Caco-2 (cell line): Measurements from ENCODE around the gene INPP5J. TPM values are rescaled to one million over a fixed set of nuclear protein-coding genes. Genes with fewer than 3 reads are reported as not detected.

Source experiments
- BruUV-seq: library from RNA; stranded (reverse); fragments of 400-500 nt; replicated peaks from 2 replicates; lab custom pipeline; 2021; lab: Mats Ljungman, UMichigan
- CTCF ChIA-PET: fragments of 300-600 bp; sonication (Branson Sonifier 250); formaldehyde crosslinking; loops from one replicate; lab custom pipeline; 2022; ENCODE audit warnings: antibody characterized with exemption; lab: Charles Lee
- POLR2A ChIA-PET: fragments of 300-600 bp; sonication (Branson Sonifier 250); formaldehyde crosslinking; loops from one replicate; lab custom pipeline; 2022; ENCODE audit warnings: antibody characterized with exemption; lab: Charles Lee
- DNase-seq, 2 experiments: peaks; one replicate each; pipeline versions ENCODE4 v3.0.0 to v3.0.0-alpha.2; 2020 to 2022
- H3K27me3 ChIP-seq: replicated peaks from 2 replicates; pipeline ENCODE4 v1.6.0; 2011; ENCODE audit warnings: low read length; ENCODE audit not compliant: control insufficient read depth, insufficient read depth
- H3K36me3 ChIP-seq: 2 replicates; pipeline ENCODE4 v1.5.1; 2011; ENCODE audit warnings: low read length; ENCODE audit not compliant: control insufficient read depth, insufficient read depth
- H3K4me1 ChIP-seq: fragments of 250-450 bp; sonication (Bioruptor Pico); 2 replicates; pipeline ENCODE4 v1.5.1; 2020; ENCODE audit warnings: mild to moderate bottlenecking
- H3K4me3 ChIP-seq: 2 replicates; pipeline ENCODE4 v1.5.1; 2011; ENCODE audit warnings: low read depth, mild to moderate bottlenecking, control low read depth, low read length
- H3K9me3 ChIP-seq: fragments of 250-450 bp; sonication (Bioruptor Pico); 2 replicates; pipeline ENCODE4 v1.5.1; 2020; ENCODE audit warnings: mild to moderate bottlenecking, moderate library complexity
- H3K27ac Mint-ChIP-seq: one replicate; pipeline ENCODE4 v1.8.0; 2022; ENCODE audit warnings: mixed read lengths; ENCODE audit not compliant: unreplicated experiment
- H3K27me3 Mint-ChIP-seq: one replicate; pipeline ENCODE4 v1.8.0; 2022; ENCODE audit warnings: mixed read lengths; ENCODE audit not compliant: insufficient read depth, unreplicated experiment
- H3K36me3 Mint-ChIP-seq: one replicate; pipeline ENCODE4 v1.8.0; 2022; ENCODE audit warnings: mild to moderate bottlenecking, mixed read lengths; ENCODE audit not compliant: insufficient read depth, unreplicated experiment
- H3K4me1 Mint-ChIP-seq: one replicate; pipeline ENCODE4 v1.8.0; 2022; ENCODE audit warnings: low read depth, mixed read lengths; ENCODE audit not compliant: unreplicated experiment
- H3K4me3 Mint-ChIP-seq: one replicate; pipeline ENCODE4 v1.8.0; 2022; ENCODE audit warnings: mild to moderate bottlenecking, moderate library complexity, mixed read lengths; ENCODE audit not compliant: unreplicated experiment
- H3K9me3 Mint-ChIP-seq: one replicate; pipeline ENCODE4 v1.8.0; 2022; ENCODE audit warnings: mixed read lengths; ENCODE audit not compliant: unreplicated experiment
- intact Hi-C: fragments of 100-400 bp; cut with micrococcal nuclease; formaldehyde crosslinking; loops from one replicate; pipeline ENCODE4 v1.10.0; 2022; ENCODE audit not compliant: unreplicated experiment
- total RNA-seq: library from RNA; stranded (reverse); gene quantifications from 2 replicates; pipeline ENCODE4 v1.2.3, GENCODE V29; 2022
- TF ChIP-seq, protein P1 (sequence below), 2 experiments: fragments of 200-600 bp in 1 of 2; IDR thresholded peaks; 1 replicate in 1 of 2; 2 replicates in 1 of 2; pipeline versions ENCODE4 v1.5.1 to v1.8.0; 2011 to 2022; ENCODE audit warnings: antibody characterized with exemption in 1 of 2, control low read depth in 1 of 2, inconsistent platforms in 1 of 2, low read depth in 1 of 2, low read length in 1 of 2, mild to moderate bottlenecking in 1 of 2, moderate library complexity in 1 of 2; ENCODE audit not compliant: insufficient read depth in 1 of 2, severe bottlenecking in 1 of 2, unreplicated experiment in 1 of 2

Gene INPP5J
- total RNA-seq, 1 experiment from 2014 or later, result 6.8 TPM

DNA sequence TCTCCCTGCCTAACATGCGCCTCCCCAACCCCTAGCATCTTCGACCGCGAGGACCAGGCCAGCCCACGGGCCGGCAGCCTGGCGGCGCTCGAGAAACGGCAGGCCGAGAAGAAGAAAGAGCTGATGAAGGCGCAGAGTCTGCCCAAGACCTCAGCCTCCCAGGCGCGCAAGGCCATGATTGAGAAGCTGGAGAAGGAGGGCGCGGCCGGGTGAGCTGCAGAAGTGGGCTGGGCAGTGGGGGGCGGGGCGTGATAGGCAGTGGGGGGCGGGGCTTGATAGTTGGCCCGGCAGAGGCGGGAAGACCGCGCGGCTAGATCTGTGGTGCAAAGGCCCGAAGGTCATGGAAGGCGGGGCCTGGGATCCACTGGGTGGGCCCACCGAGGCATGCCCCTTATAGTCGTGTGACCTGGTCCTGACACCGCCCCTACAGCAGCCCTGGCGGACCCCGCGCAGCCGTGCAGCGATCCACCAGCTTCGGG, 24.1 kb upstream of the INPP5J start:
- H3K4me1 Mint-ChIP-seq, result no peaks in the 10 kb centered on the region
- Histone ChIP-seq H3K9me3 (no peaks in the 10 kb centered on the region), H3K27me3 (no peaks in the 10 kb centered on the region), H3K4me1 (no peaks in the 10 kb centered on the region), H3K36me3 (no peaks in the 10 kb centered on the region; the same call in none of the 2 replicates), H3K4me3 (no peak overlapping the region)
- no peak overlapping the region for H3K27ac Mint-ChIP-seq
- ChIA-PET CTCF (interaction anchor here (0.7 kb wide), 1 partner anchor 132 kb away, joined by 3 read pairs; no protein-coding TSS in a partner anchor), POLR2A (no interaction called here)
- TF ChIP-seq, protein P1, sequence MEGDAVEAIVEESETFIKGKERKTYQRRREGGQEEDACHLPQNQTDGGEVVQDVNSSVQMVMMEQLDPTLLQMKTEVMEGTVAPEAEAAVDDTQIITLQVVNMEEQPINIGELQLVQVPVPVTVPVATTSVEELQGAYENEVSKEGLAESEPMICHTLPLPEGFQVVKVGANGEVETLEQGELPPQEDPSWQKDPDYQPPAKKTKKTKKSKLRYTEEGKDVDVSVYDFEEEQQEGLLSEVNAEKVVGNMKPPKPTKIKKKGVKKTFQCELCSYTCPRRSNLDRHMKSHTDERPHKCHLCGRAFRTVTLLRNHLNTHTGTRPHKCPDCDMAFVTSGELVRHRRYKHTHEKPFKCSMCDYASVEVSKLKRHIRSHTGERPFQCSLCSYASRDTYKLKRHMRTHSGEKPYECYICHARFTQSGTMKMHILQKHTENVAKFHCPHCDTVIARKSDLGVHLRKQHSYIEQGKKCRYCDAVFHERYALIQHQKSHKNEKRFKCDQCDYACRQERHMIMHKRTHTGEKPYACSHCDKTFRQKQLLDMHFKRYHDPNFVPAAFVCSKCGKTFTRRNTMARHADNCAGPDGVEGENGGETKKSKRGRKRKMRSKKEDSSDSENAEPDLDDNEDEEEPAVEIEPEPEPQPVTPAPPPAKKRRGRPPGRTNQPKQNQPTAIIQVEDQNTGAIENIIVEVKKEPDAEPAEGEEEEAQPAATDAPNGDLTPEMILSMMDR (IDR thresholded peaks at IDR 0.05; ENCODE audit: insufficient read depth in 1 of 2, low read depth in 1 of 2, low read length in 1 of 2, severe bottlenecking in 1 of 2, unreplicated experiment in 1 of 2), result no peak
- peaks cover 13% of the 10 kb centered on the region for H3K36me3 Mint-ChIP-seq
- H3K4me3 Mint-ChIP-seq, result no peak overlapping the region
- no peaks in the 10 kb centered on the region for H3K27me3 Mint-ChIP-seq
- no peaks in the 10 kb centered on the region for H3K9me3 Mint-ChIP-seq
- no peak for DNase-seq
- intact Hi-C loops, result no loop called here
- no TSS peak for BruUV-seq

DNA sequence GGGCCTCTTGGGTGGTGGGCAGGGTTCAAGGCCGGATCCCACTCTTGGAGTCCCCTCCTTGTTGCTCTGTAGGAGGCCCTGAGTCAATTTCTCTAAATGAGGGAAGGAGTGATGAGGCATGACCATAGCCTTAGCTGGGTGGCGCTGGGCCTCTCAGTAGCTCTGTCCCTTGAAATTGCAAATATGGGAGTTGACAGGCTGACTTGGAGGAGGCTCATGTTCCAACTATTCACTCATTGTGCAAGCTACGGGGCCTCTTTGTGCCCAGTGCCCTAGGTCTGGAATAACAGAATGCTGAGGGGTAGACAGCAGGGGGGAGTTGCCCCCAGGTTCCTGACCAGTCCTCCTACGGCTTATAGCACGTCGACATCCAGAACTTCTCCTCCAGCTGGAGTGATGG, 23.4 kb upstream of the INPP5J start:
- H3K4me1 Mint-ChIP-seq, result no peaks in the 10 kb centered on the region
- H3K27me3 Mint-ChIP-seq, result no peaks in the 10 kb centered on the region
- no peak overlapping the region for H3K27ac Mint-ChIP-seq
- Histone ChIP-seq H3K4me1 (no peaks in the 10 kb centered on the region), H3K27me3 (no peaks in the 10 kb centered on the region), H3K4me3 (no peak overlapping the region), H3K36me3 (no peaks in the 10 kb centered on the region; the same call in none of the 2 replicates), H3K9me3 (no peaks in the 10 kb centered on the region)
- intact Hi-C loops, result no loop called here
- no peak overlapping the region for H3K4me3 Mint-ChIP-seq
- DNase-seq, result no peak
- ChIA-PET CTCF (interaction anchor here (0.7 kb wide), 1 partner anchor 131 kb away, joined by 3 read pairs; no protein-coding TSS in a partner anchor), POLR2A (no interaction called here)
- TF ChIP-seq, protein P1 (IDR thresholded peaks at IDR 0.05; ENCODE audit: insufficient read depth in 1 of 2, low read depth in 1 of 2, low read length in 1 of 2, severe bottlenecking in 1 of 2, unreplicated experiment in 1 of 2), result no peak
- BruUV-seq, result no TSS peak
- no peaks in the 10 kb centered on the region for H3K9me3 Mint-ChIP-seq
- peaks cover 13% of the 10 kb centered on the region for H3K36me3 Mint-ChIP-seq

DNA sequence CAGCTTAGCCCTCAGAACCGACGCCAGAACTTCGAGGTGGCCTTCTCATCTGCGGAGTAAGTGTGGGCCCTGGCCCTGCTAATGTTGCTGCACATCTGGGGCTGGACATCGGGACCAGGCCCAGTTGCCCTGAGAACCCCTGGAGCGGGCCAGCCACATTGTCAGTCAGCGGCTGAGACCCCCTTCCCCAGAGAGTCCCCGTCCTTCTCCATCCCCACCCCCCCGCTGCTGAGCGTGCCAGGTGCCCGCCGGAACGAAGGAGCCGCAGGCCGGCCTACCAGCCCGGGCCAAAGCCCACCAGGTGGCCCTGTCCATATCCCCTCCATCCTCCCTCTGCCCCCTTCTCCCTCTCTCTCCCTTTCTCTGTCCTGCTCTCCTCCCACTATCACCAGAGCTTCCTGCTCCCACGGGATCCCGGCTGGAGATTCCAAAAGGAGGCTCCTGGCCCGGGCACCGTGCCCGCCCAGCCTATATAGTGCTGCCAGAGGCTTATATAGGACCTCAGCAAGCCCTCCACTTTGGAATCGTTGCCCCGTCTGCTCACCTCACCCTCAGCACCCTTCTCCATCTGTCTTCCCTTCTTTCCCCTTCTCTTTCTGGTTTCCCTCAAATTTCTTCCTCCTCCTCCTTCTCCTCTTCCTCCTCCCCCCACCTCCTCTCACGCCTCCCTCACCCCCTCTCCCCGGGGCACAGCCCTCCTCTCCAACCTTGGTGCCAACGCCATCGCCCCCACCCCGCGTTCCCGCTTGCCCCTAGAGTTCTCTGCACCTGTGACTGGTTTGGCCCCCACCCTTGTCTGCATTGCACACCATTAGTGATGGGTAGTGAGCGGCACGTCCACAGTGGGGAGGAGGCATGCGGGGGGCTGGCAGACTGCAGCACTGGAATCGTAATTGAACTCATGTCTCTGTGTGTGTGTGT, 22.7 kb upstream of the INPP5J start:
- BruUV-seq, result no TSS peak
- intact Hi-C loops, result no loop called here

More for the DNA sequence above, 22.7 kb upstream of the INPP5J start:
- H3K4me1 ChIP-seq, result no peaks in the 10 kb centered on the region
- no peaks in the 10 kb centered on the region; the same call in none of the 2 replicates for H3K36me3 ChIP-seq
- peaks cover 13% of the 10 kb centered on the region for H3K36me3 Mint-ChIP-seq
- H3K27me3 Mint-ChIP-seq, result no peaks in the 10 kb centered on the region
- no peak overlapping the region for H3K27ac Mint-ChIP-seq
- DNase-seq, result no peak
- ChIA-PET CTCF (no interaction called here), POLR2A (no interaction called here)
- TF ChIP-seq, protein P1 (IDR thresholded peaks at IDR 0.05; ENCODE audit: insufficient read depth in 1 of 2, low read depth in 1 of 2, low read length in 1 of 2, severe bottlenecking in 1 of 2, unreplicated experiment in 1 of 2), result no peak
- H3K27me3 ChIP-seq, result no peaks in the 10 kb centered on the region
- no peak overlapping the region for H3K4me3 ChIP-seq
- no peaks in the 10 kb centered on the region for H3K9me3 Mint-ChIP-seq
- no peak overlapping the region for H3K4me3 Mint-ChIP-seq
- no peaks in the 10 kb centered on the region for H3K9me3 ChIP-seq
- no peaks in the 10 kb centered on the region for H3K4me1 Mint-ChIP-seq
